BE2C (cell line): Measurements from ENCODE around the gene RAPGEF1.
"Not testable (repeated sequence)": the region's sequence is repeated elsewhere in the genome, so short reads cannot be mapped to it uniquely, and the experiment has no call there.

Source experiments
- DNase-seq: peaks from one replicate; pipeline ENCODE4 v3.0.0-alpha.2; 2020
- H3K27me3 ChIP-seq: fragments of 250-450 bp; sonication (Bioruptor Pico); 2 replicates; pipeline ENCODE4 v1.5.1; 2020; ENCODE audit warnings: mild to moderate bottlenecking
- H3K36me3 ChIP-seq: fragments of 250-450 bp; sonication (Bioruptor Pico); 2 replicates; pipeline ENCODE4 v1.5.1; 2020; ENCODE audit warnings: mild to moderate bottlenecking
- H3K4me1 ChIP-seq: fragments of 250-450 bp; sonication (Bioruptor Pico); 2 replicates; pipeline ENCODE4 v1.5.1; 2020
- H3K4me3 ChIP-seq: 2 replicates; pipeline ENCODE4 v1.5.1; 2011; ENCODE audit warnings: low read depth, low read length
- H3K9me3 ChIP-seq: fragments of 250-450 bp; sonication (Bioruptor Pico); 2 replicates; pipeline ENCODE4 v1.5.1; 2020
- TF ChIP-seq, protein P1 (sequence below): IDR thresholded peaks from 2 replicates; pipeline ENCODE4 v1.5.1; 2012; ENCODE audit warnings: mild to moderate bottlenecking, low read depth, low read length

The RAPGEF1 gene

DNA sequence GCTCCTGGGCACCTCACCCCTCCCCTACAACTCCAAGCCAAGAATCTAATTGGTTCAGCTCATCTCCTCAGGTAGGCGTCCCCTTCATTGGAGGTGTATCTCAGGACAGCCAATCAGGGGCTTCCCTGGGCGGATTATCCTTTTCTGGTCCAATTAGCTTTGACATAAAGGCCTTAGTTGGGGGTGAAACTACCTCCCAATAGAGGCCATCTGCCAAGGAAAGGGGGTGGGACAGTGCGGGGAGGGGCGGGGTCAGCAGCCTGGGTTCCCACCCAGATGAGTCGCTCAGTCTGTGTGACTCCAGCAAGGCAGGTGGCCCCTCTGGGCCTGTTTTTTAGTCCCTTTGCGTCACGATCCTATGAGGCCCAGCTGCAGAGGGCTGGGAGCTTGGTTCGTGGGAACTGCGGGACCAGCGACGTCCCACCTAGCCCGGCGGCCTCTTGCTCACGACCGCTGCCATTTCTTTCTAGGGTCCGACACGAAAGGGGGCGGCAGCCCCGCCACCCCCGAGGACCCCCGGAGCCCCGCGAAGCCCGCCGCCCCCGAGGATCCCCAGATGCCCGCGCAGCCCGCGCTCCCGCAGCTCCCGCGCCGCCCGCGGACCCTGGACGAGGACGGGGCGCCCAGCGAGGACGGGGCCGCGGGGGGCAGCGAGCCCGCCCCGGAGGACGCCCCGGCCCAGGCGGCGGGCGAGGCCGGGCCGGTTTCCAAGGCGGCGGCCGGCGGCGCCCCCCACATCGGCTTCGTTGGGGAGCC, 185.6 kb downstream of the RAPGEF1 start:
- H3K4me3 ChIP-seq: no peak overlapping the region
- TF ChIP-seq, protein P1, sequence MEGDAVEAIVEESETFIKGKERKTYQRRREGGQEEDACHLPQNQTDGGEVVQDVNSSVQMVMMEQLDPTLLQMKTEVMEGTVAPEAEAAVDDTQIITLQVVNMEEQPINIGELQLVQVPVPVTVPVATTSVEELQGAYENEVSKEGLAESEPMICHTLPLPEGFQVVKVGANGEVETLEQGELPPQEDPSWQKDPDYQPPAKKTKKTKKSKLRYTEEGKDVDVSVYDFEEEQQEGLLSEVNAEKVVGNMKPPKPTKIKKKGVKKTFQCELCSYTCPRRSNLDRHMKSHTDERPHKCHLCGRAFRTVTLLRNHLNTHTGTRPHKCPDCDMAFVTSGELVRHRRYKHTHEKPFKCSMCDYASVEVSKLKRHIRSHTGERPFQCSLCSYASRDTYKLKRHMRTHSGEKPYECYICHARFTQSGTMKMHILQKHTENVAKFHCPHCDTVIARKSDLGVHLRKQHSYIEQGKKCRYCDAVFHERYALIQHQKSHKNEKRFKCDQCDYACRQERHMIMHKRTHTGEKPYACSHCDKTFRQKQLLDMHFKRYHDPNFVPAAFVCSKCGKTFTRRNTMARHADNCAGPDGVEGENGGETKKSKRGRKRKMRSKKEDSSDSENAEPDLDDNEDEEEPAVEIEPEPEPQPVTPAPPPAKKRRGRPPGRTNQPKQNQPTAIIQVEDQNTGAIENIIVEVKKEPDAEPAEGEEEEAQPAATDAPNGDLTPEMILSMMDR: no peak
- peak; percentile 43 for DNase-seq

GRCh38 chr9:131552030-131552429, 187.8 kb downstream of the RAPGEF1 start:
- Histone ChIP-seq H3K4me1 (no peaks in the 10 kb centered on the region), H3K27me3 (peaks cover 2% of the 10 kb centered on the region), H3K4me3 (no peak overlapping the region), H3K36me3 (no peaks in the 10 kb centered on the region), H3K9me3 (no peaks in the 10 kb centered on the region; the same call in 1 of the 2 replicates)
- TF ChIP-seq, protein P1: no peak
- DNase-seq: no peak

More for the DNA sequence above, 185.6 kb downstream of the RAPGEF1 start:
- Histone ChIP-seq H3K27me3 (no peaks in the 10 kb centered on the region), H3K36me3 (no peaks in the 10 kb centered on the region), H3K4me1 (no peaks in the 10 kb centered on the region), H3K9me3 (no peaks in the 10 kb centered on the region; the same call in 1 of the 2 replicates)

- H3K27me3 ChIP-seq: peaks cover 13% of the 10 kb centered on the region
- not testable (repeated sequence) for H3K4me3 ChIP-seq, H3K9me3 ChIP-seq, H3K4me1 ChIP-seq, H3K36me3 ChIP-seq, DNase-seq
These were observed 189.4 kb downstream of the RAPGEF1 start for GRCh38 chr9:131550465-131550864.

DNA sequence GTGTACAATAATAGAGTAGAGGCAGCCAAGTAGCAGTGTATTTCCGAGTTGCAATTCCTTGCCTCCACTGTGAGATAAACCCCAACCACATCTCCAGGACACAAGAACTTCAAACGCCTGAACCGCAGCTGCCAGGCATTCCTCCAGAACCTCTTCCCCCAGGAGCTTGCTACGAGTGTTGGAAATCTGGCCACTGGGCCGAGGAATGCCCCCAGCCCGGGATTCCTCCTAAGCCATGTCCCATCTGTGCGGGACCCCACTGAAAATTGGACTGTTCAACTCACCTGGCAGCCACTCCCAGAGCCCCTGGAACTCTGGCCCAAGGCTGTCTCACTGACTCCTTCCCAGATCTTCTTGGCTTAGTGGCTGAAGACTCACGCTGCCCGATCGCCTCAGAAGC, 190.7 kb downstream of the RAPGEF1 start:
- not testable (repeated sequence) for H3K9me3 ChIP-seq, H3K4me1 ChIP-seq, DNase-seq, H3K36me3 ChIP-seq, H3K4me3 ChIP-seq
- peaks cover 19% of the 10 kb centered on the region for H3K27me3 ChIP-seq

DNA sequence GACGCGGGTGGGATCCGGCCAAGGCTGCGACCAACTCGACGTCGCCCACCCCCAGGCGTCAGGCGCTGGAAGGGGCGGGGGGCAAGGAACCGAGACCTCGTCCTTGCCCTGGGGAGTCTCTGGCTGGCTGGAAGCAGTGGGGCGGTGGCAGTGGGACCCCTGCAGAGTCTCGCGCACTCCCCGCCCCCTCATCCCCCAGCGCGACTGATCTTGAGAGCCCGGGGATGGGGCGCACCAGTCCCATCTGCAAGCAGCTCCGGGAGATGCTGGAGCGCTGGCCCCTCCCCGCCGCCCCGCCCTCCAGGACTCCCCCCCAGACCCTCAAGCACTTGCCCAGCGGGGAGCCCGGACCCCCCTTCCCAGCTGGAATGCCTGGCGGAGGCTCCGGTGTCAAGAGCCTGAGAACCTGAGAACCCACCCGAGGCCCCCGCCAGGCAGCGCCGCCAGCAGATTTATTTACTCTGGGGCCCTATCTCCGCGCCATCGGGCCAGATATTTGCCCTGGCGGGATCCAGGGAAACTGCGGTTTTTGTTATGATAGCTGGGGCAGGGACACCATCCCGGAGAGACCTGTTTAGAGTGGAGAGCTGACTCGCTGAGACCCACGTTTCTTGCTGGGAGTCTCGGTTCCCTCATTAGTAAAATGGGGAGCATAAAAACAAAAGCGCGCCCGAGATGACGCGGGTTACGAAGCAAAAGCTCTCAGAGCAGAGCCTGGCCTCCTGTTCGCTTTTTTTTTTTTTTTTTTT, 193.4 kb downstream of the RAPGEF1 start:
- Histone ChIP-seq H3K4me3 (peak overlapping the region; percentile 50), H3K36me3 (no peaks in the 10 kb centered on the region), H3K4me1 (no peaks in the 10 kb centered on the region), H3K9me3 (peaks cover 8% of the 10 kb centered on the region; the same call in 1 of the 2 replicates), H3K27me3 (peaks cover 19% of the 10 kb centered on the region)
- TF ChIP-seq, protein P1: peak; percentile 24
- DNase-seq: peak; percentile 58

DNA sequence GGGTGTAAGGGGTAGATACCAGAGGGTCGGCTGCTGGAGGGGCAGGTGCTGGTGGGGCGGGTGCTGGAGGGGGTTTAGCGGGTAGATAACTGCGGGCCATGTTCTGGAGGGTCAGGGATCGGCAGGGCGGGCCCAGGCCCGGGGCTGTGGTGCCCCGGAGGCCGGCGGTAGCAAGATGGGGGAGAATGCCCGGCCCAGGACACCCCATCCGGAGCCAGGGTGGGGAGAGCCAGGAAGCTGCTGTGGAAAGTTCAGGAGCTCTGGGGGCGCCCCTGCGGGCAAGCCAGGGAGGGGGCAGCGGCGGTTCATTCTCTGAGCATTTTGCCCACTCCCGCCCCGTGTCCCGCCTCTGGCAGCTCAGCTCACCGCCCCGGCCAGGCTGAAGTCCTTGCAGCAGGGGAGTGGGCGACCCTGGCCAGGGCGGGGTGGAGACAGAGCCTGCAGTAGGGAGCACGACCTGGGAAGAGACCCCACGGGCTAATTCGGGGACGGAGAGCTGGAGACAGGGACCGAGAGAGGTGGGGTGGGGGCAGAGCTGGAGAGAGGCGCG, 194.0 kb downstream of the RAPGEF1 start:
- Histone ChIP-seq H3K9me3 (peaks cover 8% of the 10 kb centered on the region; the same call in 1 of the 2 replicates), H3K4me1 (no peaks in the 10 kb centered on the region), H3K36me3 (no peaks in the 10 kb centered on the region), H3K27me3 (peaks cover 19% of the 10 kb centered on the region), H3K4me3 (peak overlapping the region; percentile 50; the same call in 1 of the 2 replicates)
- DNase-seq: no peak
- TF ChIP-seq, protein P1: no peak
